Esophagus muscularis mucosa (tissue), 4 donors: ENCODE data around the gene CEP55.

ENCODE experiments used
- EP300 ChIP-seq: sonication (generic); formaldehyde crosslinking; IDR thresholded peaks from one replicate; pipeline ENCODE4 v1.6.1; 2017; ENCODE audit warnings: antibody characterized with exemption
- POLR2A ChIP-seq: fragments of 450-650 bp; IDR thresholded peaks from one replicate; pipeline ENCODE4 v1.6.1; 2017; ENCODE audit warnings: antibody characterized with exemption, moderate library complexity, mild to moderate bottlenecking, low read depth
- POLR2AphosphoS5 ChIP-seq, 2 donors: sonication (generic); formaldehyde crosslinking; IDR thresholded peaks; one replicate each; pipeline ENCODE4 v1.6.1; 2017; ENCODE audit warnings: antibody characterized with exemption in 2 of 2
- TF ChIP-seq, protein P1 (sequence below), 3 experiments: fragments of 200-600 bp in 2 of 3; fragments of 450-650 bp in 1 of 3; sonication (generic) in 2 of 3; IDR thresholded peaks; one replicate each; pipeline ENCODE4 v1.5.1; 2017 to 2019; ENCODE audit warnings: antibody characterized with exemption in 3 of 3, mild to moderate bottlenecking in 2 of 3, moderate library complexity in 1 of 3

DNA sequence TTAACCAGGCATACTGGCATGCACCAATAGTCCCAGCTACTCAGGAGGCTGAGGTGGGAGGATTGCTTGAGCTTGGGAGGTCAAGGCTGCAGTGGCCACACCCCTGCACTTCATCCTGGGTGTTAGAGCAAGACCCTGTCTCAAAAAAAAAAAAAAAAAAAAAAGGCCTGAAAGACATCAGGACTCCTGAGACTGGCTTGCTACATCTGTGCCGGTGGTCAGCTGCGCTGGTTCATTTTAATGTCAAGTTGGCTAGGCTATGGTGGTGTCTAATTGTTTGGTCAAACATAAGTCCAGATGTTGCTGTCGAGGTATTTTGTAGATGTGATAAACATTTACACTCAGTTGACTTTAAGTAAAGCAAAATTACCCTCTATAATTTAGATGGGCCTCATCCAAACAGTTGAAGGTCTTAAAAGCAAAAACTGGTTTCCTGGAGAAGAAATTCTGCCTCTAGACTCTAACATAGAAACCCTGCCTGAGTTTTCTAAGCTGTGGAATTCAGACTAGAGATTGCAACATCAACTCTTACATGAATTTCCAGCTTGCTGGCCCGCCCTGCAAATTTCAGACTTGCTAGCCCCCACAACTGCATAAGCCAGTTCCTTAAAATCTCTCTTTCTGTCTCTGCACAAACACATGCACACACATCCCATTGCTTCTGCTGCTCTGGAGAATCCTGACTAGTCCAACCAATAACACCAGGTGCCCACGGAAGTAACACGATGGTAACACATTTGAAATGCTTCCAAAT, 32.5 kb upstream of the CEP55 start:
- TF ChIP-seq, protein P1, sequence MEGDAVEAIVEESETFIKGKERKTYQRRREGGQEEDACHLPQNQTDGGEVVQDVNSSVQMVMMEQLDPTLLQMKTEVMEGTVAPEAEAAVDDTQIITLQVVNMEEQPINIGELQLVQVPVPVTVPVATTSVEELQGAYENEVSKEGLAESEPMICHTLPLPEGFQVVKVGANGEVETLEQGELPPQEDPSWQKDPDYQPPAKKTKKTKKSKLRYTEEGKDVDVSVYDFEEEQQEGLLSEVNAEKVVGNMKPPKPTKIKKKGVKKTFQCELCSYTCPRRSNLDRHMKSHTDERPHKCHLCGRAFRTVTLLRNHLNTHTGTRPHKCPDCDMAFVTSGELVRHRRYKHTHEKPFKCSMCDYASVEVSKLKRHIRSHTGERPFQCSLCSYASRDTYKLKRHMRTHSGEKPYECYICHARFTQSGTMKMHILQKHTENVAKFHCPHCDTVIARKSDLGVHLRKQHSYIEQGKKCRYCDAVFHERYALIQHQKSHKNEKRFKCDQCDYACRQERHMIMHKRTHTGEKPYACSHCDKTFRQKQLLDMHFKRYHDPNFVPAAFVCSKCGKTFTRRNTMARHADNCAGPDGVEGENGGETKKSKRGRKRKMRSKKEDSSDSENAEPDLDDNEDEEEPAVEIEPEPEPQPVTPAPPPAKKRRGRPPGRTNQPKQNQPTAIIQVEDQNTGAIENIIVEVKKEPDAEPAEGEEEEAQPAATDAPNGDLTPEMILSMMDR (IDR thresholded peaks at IDR 0.05) = no peak
- TF ChIP-seq POLR2A (no peak), POLR2AphosphoS5 (IDR thresholded peaks at IDR 0.05) (peak; percentile 16 to 54), EP300 (no peak)
